ENCODE measurements around the gene RTF1. TPM values are rescaled to one million over a fixed set of nuclear protein-coding genes. Genes with fewer than 3 reads are reported as not detected.

Gene RTF1
- total RNA-seq, 1 experiment from 2014 or later: 49.5 TPM

DNA sequence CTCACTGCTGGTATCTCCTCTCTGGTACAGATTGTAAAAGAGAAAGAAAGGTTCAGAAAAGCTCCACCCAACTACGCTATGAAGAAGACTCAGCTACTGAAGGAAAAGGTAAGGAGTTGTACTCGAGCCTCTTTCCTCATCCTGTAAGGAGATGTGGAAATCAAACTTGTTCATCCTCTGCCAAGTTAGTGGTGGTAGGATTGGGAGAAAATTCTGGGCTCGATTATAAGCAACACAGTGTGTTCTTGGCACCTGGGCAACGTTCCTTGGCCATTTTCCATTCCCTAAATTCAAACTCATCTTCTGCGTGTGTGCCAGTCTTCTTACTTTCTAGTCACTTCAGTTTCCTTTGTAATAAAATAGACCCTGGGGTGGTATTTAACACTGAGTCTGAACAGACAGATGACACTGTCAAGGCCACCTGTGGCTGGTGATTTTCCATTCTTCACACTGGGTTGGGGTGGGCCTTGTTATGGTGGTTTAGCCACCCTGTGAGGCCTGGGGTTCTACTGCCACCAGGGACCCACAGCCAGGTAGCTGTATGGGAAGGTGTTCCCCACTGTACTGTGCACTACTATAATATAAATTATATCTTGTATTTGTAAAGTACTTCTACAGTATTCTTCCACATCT lies 59.6 kb downstream of the RTF1 start:
- Histone ChIP-seq H2BK20ac (ENCODE audit: low read depth, low read length, poor library complexity, severe bottlenecking) (no peak overlapping the region), H3K4me1 (ENCODE audit: insufficient read depth, low read length) (no peaks in the 10 kb centered on the region), H3K79me2 (ENCODE audit: insufficient read depth, low read length) (no peaks in the 10 kb centered on the region), H4K91ac (ENCODE audit: insufficient read length, low read depth, low read length) (no peak overlapping the region), H3K18ac (ENCODE audit: insufficient read length, low read depth, low read length) (no peak overlapping the region), H3K23ac (ENCODE audit: insufficient read length, low read depth, low read length) (no peak overlapping the region), H2BK5ac (ENCODE audit: insufficient read length, low read length) (no peak overlapping the region), H2AFZ (ENCODE audit: low read length) (no peak overlapping the region), H3K4me2 (ENCODE audit: insufficient read depth, insufficient read length, low read length) (no peak overlapping the region), H4K8ac (replicated peaks; ENCODE audit: insufficient read length, low read depth, low read length) (no peak overlapping the region), H3K56ac (ENCODE audit: insufficient read length, low read depth, low read length) (no peak overlapping the region), H3K23me2 (ENCODE audit: insufficient read length, low read depth, low read length, poor library complexity, severe bottlenecking) (no peaks in the 10 kb centered on the region), H2BK120ac (ENCODE audit: low read depth, low read length, poor library complexity, severe bottlenecking) (no peak overlapping the region), H3K27ac (ENCODE audit: insufficient read length, low read depth, low read length) (no peak overlapping the region), H3K9ac (ENCODE audit: extremely low read depth, insufficient read length, low read length) (no peak overlapping the region), H2AK5ac (ENCODE audit: insufficient read length, low read length) (no peak overlapping the region), H4K20me1 (ENCODE audit: control insufficient read depth, insufficient read depth, insufficient read length) (no peaks in the 10 kb centered on the region), H3K9me3 (ENCODE audit: control insufficient read depth, low read depth, low read length) (no peaks in the 10 kb centered on the region), H3K14ac (ENCODE audit: insufficient read depth, low read length) (no peak overlapping the region), H2BK15ac (ENCODE audit: low read depth, low read length) (no peak overlapping the region), H3K79me1 (ENCODE audit: insufficient read depth, low read depth, low read length, poor library complexity, severe bottlenecking) (no peaks in the 10 kb centered on the region), H4K5ac (ENCODE audit: insufficient read length, low read depth, low read length) (no peak overlapping the region), H3K27me3 (ENCODE audit: insufficient read depth, low read length) (no peaks in the 10 kb centered on the region), H3T11ph (ENCODE audit: low read length) (no peak overlapping the region), H2BK12ac (ENCODE audit: insufficient read length, low read depth, low read length) (no peak overlapping the region), H3K4ac (ENCODE audit: low read depth, low read length) (no peak overlapping the region)
- Mint-ChIP-seq H3K27ac (no peak overlapping the region), H3K4me3 (no peak overlapping the region), H3K27me3 (ENCODE audit: low read depth) (no peaks in the 10 kb centered on the region), H3K4me1 (no peaks in the 10 kb centered on the region), H3K36me3 (ENCODE audit: insufficient read depth in 1 of 3, low read depth in 3 of 3) (peaks cover 52 to 81% (median 81%) of the 10 kb centered on the region in 3 experiments; a peak in 6 of 7 replicates), H3K9me3 (no peaks in the 10 kb centered on the region)
- WGBS (ENCODE audit: extremely low coverage, insufficient read length, low lambda C conversion rate): no CpG with 5 or more reads among the region's 5 CpGs
- TF ChIP-seq, protein P1, sequence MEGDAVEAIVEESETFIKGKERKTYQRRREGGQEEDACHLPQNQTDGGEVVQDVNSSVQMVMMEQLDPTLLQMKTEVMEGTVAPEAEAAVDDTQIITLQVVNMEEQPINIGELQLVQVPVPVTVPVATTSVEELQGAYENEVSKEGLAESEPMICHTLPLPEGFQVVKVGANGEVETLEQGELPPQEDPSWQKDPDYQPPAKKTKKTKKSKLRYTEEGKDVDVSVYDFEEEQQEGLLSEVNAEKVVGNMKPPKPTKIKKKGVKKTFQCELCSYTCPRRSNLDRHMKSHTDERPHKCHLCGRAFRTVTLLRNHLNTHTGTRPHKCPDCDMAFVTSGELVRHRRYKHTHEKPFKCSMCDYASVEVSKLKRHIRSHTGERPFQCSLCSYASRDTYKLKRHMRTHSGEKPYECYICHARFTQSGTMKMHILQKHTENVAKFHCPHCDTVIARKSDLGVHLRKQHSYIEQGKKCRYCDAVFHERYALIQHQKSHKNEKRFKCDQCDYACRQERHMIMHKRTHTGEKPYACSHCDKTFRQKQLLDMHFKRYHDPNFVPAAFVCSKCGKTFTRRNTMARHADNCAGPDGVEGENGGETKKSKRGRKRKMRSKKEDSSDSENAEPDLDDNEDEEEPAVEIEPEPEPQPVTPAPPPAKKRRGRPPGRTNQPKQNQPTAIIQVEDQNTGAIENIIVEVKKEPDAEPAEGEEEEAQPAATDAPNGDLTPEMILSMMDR (conservative IDR thresholded peaks at IDR 0.05): no peak
- DNase-seq: no peak
